ENCODE data around the gene TBC1D22A. TPM values are rescaled to one million over a fixed set of nuclear protein-coding genes. Genes with fewer than 3 reads are reported as not detected.
A peak's percentile ranks its signal among the peaks of the same experiment; 100 is the strongest.

Gene TBC1D22A
- total RNA-seq, 1 donor from 2014 or later: 10.6 TPM

GRCh38 chr22:46905415-46905814 lies 143.0 kb downstream of the TBC1D22A start:
- no peak overlapping the region for H3K27ac Mint-ChIP-seq
- Histone ChIP-seq H2AFZ (replicated peaks) (no peak overlapping the region), H3K27me3 (no peaks in the 10 kb centered on the region), H4K20me1 (ENCODE audit: low read depth) (peaks cover 44% of the 10 kb centered on the region), H3K9me3 (ENCODE audit: low read depth) (no peaks in the 10 kb centered on the region), H3F3A (ENCODE audit: low read depth) (no peaks in the 10 kb centered on the region), H3K36me3 (no peaks in the 10 kb centered on the region), H3K4me1 (peaks cover 6% of the 10 kb centered on the region), H3K9ac (no peak overlapping the region), H3K4me3 (no peak overlapping the region), H3K79me2 (ENCODE audit: low read depth) (no peaks in the 10 kb centered on the region), H3K4me2 (no peak overlapping the region), H3K27ac (no peak overlapping the region)
- H3K9me3 Mint-ChIP-seq: no peaks in the 10 kb centered on the region
- H3K4me1 Mint-ChIP-seq: peaks cover 23% of the 10 kb centered on the region
- TF ChIP-seq CTCF (IDR thresholded peaks at IDR 0.05) (no peak), EZH2 (IDR thresholded peaks at IDR 0.05) (no peak), EZH2phosphoT487 (IDR thresholded peaks at IDR 0.05) (no peak)
- H3K36me3 Mint-ChIP-seq: peaks cover 3% of the 10 kb centered on the region
- no peak for DNase-seq (ENCODE audit: low spot score)
- no peak overlapping the region for H3K4me3 Mint-ChIP-seq
- H3K27me3 Mint-ChIP-seq (ENCODE audit: insufficient read depth, low read depth): peaks cover 3% of the 10 kb centered on the region

GRCh38 chr22:46905834-46906233 lies 143.4 kb downstream of the TBC1D22A start:
- peaks cover 6% of the 10 kb centered on the region for H3K4me1 ChIP-seq
- peaks cover 3% of the 10 kb centered on the region for H3K27me3 Mint-ChIP-seq (ENCODE audit: insufficient read depth, low read depth)
- H3K4me3 ChIP-seq: no peak overlapping the region
- no peaks in the 10 kb centered on the region for H3K9me3 ChIP-seq (ENCODE audit: low read depth)
- no peak for DNase-seq (ENCODE audit: low spot score)
- H3K4me1 Mint-ChIP-seq: peaks cover 24% of the 10 kb centered on the region
- H2AFZ ChIP-seq (replicated peaks): no peak overlapping the region
- no peak overlapping the region for H3K4me2 ChIP-seq
- no peak overlapping the region for H3K27ac ChIP-seq
- no peaks in the 10 kb centered on the region for H3F3A ChIP-seq (ENCODE audit: low read depth)
- no peak overlapping the region for H3K9ac ChIP-seq
- peaks cover 3% of the 10 kb centered on the region for H3K36me3 Mint-ChIP-seq
- H3K4me3 Mint-ChIP-seq: no peak overlapping the region
- TF ChIP-seq EZH2 (IDR thresholded peaks at IDR 0.05) (no peak), CTCF (IDR thresholded peaks at IDR 0.05) (no peak), EZH2phosphoT487 (IDR thresholded peaks at IDR 0.05) (no peak)
- peaks cover 49% of the 10 kb centered on the region for H4K20me1 ChIP-seq (ENCODE audit: low read depth)
- H3K36me3 ChIP-seq: no peaks in the 10 kb centered on the region
- H3K9me3 Mint-ChIP-seq: no peaks in the 10 kb centered on the region
- H3K27me3 ChIP-seq: no peaks in the 10 kb centered on the region
- no peak overlapping the region for H3K27ac Mint-ChIP-seq
- H3K79me2 ChIP-seq (ENCODE audit: low read depth): no peaks in the 10 kb centered on the region

- H3K27ac Mint-ChIP-seq: peak overlapping the region; percentile 42
- H3K36me3 Mint-ChIP-seq: peaks cover 6% of the 10 kb centered on the region
- TF ChIP-seq EZH2 (IDR thresholded peaks at IDR 0.05) (no peak), EZH2phosphoT487 (IDR thresholded peaks at IDR 0.05) (no peak), CTCF (IDR thresholded peaks at IDR 0.05) (no peak)
- no peaks in the 10 kb centered on the region for H3K9me3 ChIP-seq (ENCODE audit: low read depth)
- H2AFZ ChIP-seq (replicated peaks): no peak overlapping the region
- peaks cover 54% of the 10 kb centered on the region for H4K20me1 ChIP-seq (ENCODE audit: low read depth)
- no peak overlapping the region for H3K4me2 ChIP-seq
- no peak overlapping the region for H3K27ac ChIP-seq
- no peak overlapping the region for H3K4me3 ChIP-seq
- no peaks in the 10 kb centered on the region for H3K36me3 ChIP-seq
- peaks cover 6% of the 10 kb centered on the region for H3K27me3 Mint-ChIP-seq (ENCODE audit: insufficient read depth, low read depth)
- no peak overlapping the region for H3K4me3 Mint-ChIP-seq
- no peaks in the 10 kb centered on the region for H3K9me3 Mint-ChIP-seq
- H3F3A ChIP-seq (ENCODE audit: low read depth): no peaks in the 10 kb centered on the region
- H3K79me2 ChIP-seq (ENCODE audit: low read depth): no peaks in the 10 kb centered on the region
- no peak overlapping the region for H3K9ac ChIP-seq
- no peaks in the 10 kb centered on the region for H3K27me3 ChIP-seq
- H3K4me1 Mint-ChIP-seq: peaks cover 29% of the 10 kb centered on the region
- no peak for DNase-seq (ENCODE audit: low spot score)
- H3K4me1 ChIP-seq: peaks cover 6% of the 10 kb centered on the region
These were observed 144.0 kb downstream of the TBC1D22A start for GRCh38 chr22:46906326-46907045.

Data from neural progenitor cell (in vitro differentiated cells).